SK-N-MC (cell line): Measurements from ENCODE around the gene ARID1B.

Source experiments
- EZH2 ChIP-seq: fragments of 200-600 bp; sonication (generic); IDR thresholded peaks from one replicate; pipeline ENCODE4 v1.6.1; 2017; ENCODE audit warnings: antibody characterized with exemption
- POLR2AphosphoS5 ChIP-seq: IDR thresholded peaks from 2 replicates; pipeline ENCODE4 v1.6.1; 2012; ENCODE audit warnings: mild to moderate bottlenecking, low read depth, low read length, borderline replicate concordance

DNA sequence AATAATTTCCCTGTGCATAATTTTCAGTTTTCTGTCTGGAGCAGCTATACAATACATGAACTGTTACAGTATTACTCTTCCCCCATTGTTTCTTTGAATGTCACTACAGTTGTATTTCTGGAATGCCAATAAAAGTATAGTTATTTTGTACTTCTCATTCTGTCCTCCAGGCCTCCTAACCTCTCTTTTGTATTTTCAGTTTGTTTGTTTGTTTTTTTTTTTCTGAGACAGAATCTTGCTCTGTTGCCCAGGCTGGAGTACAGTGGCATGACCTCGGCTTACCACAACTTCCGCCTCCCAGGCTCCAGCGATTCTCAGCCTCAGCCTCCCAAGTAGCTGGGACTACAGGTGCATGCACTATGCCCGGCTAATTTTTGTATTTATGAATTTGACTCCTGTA is 16.8 kb upstream of the ARID1B start:
- no peak for TF ChIP-seq POLR2AphosphoS5
- TF ChIP-seq EZH2, result no peak
